Thoracic aorta (tissue), 2 donors: ENCODE measurements around the gene KLHL29. TPM values are rescaled to one million over a fixed set of nuclear protein-coding genes. Genes with fewer than 3 reads are reported as not detected.

Experiments
- ATAC-seq: fragments of 150-250 bp; one replicate; pipeline ENCODE4 v1.8.0; 2017; ENCODE audit warnings: low read depth; ENCODE audit not compliant: insufficient number of reproducible peaks, low FRiP score
- DNase-seq: peaks from one replicate; pipeline ENCODE4 v3.0.0-alpha.2; 2020; ENCODE audit warnings: low spot score
- H3K27ac ChIP-seq, 2 donors: fragments of 200-600 bp; sonication (generic); 1 replicate in 1 of 2; 2 replicates in 1 of 2; pipeline ENCODE4 v1.5.1; 2016; ENCODE audit warnings: mild to moderate bottlenecking in 2 of 2, moderate library complexity in 2 of 2
- H3K27me3 ChIP-seq: fragments of 200-600 bp; sonication (generic); replicated peaks from 2 replicates; pipeline ENCODE4 v1.6.0; 2016; ENCODE audit warnings: mild to moderate bottlenecking; ENCODE audit not compliant: insufficient read depth
- H3K36me3 ChIP-seq: fragments of 200-600 bp; sonication (generic); one replicate; pipeline ENCODE4 v1.5.1; 2016
- H3K4me1 ChIP-seq, 2 donors: fragments of 200-600 bp; sonication (generic); 1 replicate in 1 of 2; 2 replicates in 1 of 2; pipeline versions ENCODE4 v1.5.1 to v1.6.0; 2016; ENCODE audit warnings: low read depth in 2 of 2, mild to moderate bottlenecking in 1 of 2; ENCODE audit not compliant: control insufficient read depth in 1 of 2
- H3K4me3 ChIP-seq: fragments of 200-600 bp; sonication (generic); 2 replicates; pipeline ENCODE4 v1.5.1; 2016; ENCODE audit warnings: mild to moderate bottlenecking
- H3K9me3 ChIP-seq: fragments of 200-600 bp; sonication (generic); 2 replicates; pipeline ENCODE4 v1.5.1; 2016
- CTCF ChIP-seq: fragments of 200-600 bp; sonication (generic); IDR thresholded peaks from one replicate; pipeline ENCODE4 v1.5.1; 2019; ENCODE audit warnings: antibody characterized with exemption
- total RNA-seq, 2 donors: library from RNA; depleted of rRNA; stranded (reverse); fragments of >200 nt; gene quantifications; one replicate each; pipeline versions ENCODE4 v1.1.0 to v1.2.3, GENCODE V29; 2016

Gene KLHL29
- total RNA-seq, 2 donors from 2014 or later = 18.5 to 24.4 TPM

DNA sequence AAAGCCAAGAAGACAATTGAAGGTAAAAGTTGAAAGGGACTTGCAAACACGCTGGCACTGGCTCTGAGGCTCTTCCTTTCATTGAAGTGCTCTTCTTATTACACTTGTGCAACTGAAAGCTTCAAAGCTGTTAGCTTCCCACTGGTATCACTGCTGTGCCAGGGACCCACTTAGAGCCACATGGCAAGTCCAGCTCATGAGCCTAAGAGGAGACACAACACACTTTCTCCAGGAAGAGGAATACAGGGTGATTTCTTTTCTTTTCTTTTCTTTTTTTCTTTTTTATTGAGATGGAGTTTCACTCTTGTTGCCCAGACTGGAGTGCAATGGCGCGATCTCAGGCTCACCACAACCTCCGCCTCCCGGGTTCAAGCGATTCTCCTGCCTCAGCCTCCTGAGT is 323.8 kb downstream of the KLHL29 start:
- H3K27me3 ChIP-seq = no peaks in the 10 kb centered on the region
- H3K36me3 ChIP-seq = peaks cover 16% of the 10 kb centered on the region
- H3K9me3 ChIP-seq = no peaks in the 10 kb centered on the region
- ATAC-seq (no peak), DNase-seq (no peak)
- H3K4me3 ChIP-seq = no peak overlapping the region
- no peak for TF ChIP-seq CTCF
- no peak overlapping the region for H3K27ac ChIP-seq
- peaks cover 2 to 9% of the 10 kb centered on the region in 2 donors for H3K4me1 ChIP-seq

GRCh38 chr2:23709311-23709710 is 324.3 kb downstream of the KLHL29 start:
- DNase-seq (no peak), ATAC-seq (no peak)
- H3K27me3 ChIP-seq = no peaks in the 10 kb centered on the region
- no peak overlapping the region for H3K27ac ChIP-seq
- TF ChIP-seq CTCF = no peak
- H3K9me3 ChIP-seq = no peaks in the 10 kb centered on the region
- no peak overlapping the region for H3K4me3 ChIP-seq
- peaks cover 2 to 9% of the 10 kb centered on the region in 2 donors for H3K4me1 ChIP-seq
- H3K36me3 ChIP-seq = peaks cover 16% of the 10 kb centered on the region

GRCh38 chr2:23711979-23712755 is 327.2 kb downstream of the KLHL29 start:
- no peak for TF ChIP-seq CTCF
- no peak for DNase-seq
- H3K36me3 ChIP-seq = peaks cover 5% of the 10 kb centered on the region
- H3K4me3 ChIP-seq = no peak overlapping the region
- H3K9me3 ChIP-seq = no peaks in the 10 kb centered on the region
- no peaks in the 10 kb centered on the region for H3K27me3 ChIP-seq
- no peak overlapping the region for H3K27ac ChIP-seq
- peaks cover 2 to 9% of the 10 kb centered on the region in 2 donors for H3K4me1 ChIP-seq
- no peak for ATAC-seq

GRCh38 chr2:23712756-23713151 is 327.8 kb downstream of the KLHL29 start:
- Histone ChIP-seq H3K4me3 (no peak overlapping the region), H3K27me3 (no peaks in the 10 kb centered on the region), H3K27ac (no peak overlapping the region), H3K36me3 (peaks cover 5% of the 10 kb centered on the region), H3K9me3 (no peaks in the 10 kb centered on the region), H3K4me1 (peaks cover 2 to 9% of the 10 kb centered on the region in 2 donors)
- DNase-seq = no peak
- no peak for TF ChIP-seq CTCF
- ATAC-seq = no peak

GRCh38 chr2:23713351-23713750 is 328.4 kb downstream of the KLHL29 start:
- TF ChIP-seq CTCF = no peak
- Histone ChIP-seq H3K9me3 (no peaks in the 10 kb centered on the region), H3K36me3 (peaks cover 5% of the 10 kb centered on the region), H3K4me3 (no peak overlapping the region), H3K27ac (no peak overlapping the region), H3K27me3 (no peaks in the 10 kb centered on the region), H3K4me1 (peaks cover 2 to 9% of the 10 kb centered on the region in 2 donors)
- no peak for DNase-seq
- ATAC-seq = no peak
